SK-N-MC (cell line): ENCODE data around the gene LHX3.

Source experiments
- EZH2 ChIP-seq: fragments of 200-600 bp; sonication (generic); IDR thresholded peaks from one replicate; pipeline ENCODE4 v1.6.1; 2017; ENCODE audit warnings: antibody characterized with exemption
- FOXP2 ChIP-seq: optimal IDR thresholded peaks from 2 replicates; pipeline ENCODE3; 2011; ENCODE audit warnings: mild to moderate bottlenecking, moderate library complexity; ENCODE audit not compliant: insufficient read depth; ENCODE audit errors: extremely low read length, control extremely low read depth
- POLR2AphosphoS5 ChIP-seq: IDR thresholded peaks from 2 replicates; pipeline ENCODE4 v1.6.1; 2012; ENCODE audit warnings: mild to moderate bottlenecking, low read depth, low read length, borderline replicate concordance

- TF ChIP-seq POLR2AphosphoS5 (no peak), EZH2 (no peak), FOXP2 (no peak)
Measured at GRCh38 chr9:136201609-136202453, 3.1 kb downstream of the LHX3 start.
